Transverse colon (tissue), 4 donors: Measurements from ENCODE around the gene SYT7. TPM values are rescaled to one million over a fixed set of nuclear protein-coding genes. Genes with fewer than 3 reads are reported as not detected.

Experiments used
- DNase-seq: peaks from one replicate; pipeline ENCODE4 v3.0.0-alpha.2; 2019
- H3K27ac ChIP-seq, 4 donors: fragments of 200-600 bp; sonication (generic); 2 replicates each; pipeline ENCODE4 v1.5.1; 2016 to 2018; ENCODE audit warnings: inconsistent platforms in 4 of 4
- H3K27me3 ChIP-seq: fragments of 200-600 bp; sonication (generic); 2 replicates; pipeline ENCODE4 v1.5.1; 2017; ENCODE audit warnings: inconsistent platforms
- H3K36me3 ChIP-seq, 4 donors: fragments of 200-600 bp; sonication (generic); 2 replicates each; pipeline ENCODE4 v1.5.1; 2017 to 2019; ENCODE audit warnings: inconsistent platforms in 4 of 4
- H3K4me1 ChIP-seq, 4 donors: fragments of 200-600 bp; sonication (generic); 2 replicates each; pipeline ENCODE4 v1.5.1; 2017 to 2020; ENCODE audit warnings: inconsistent platforms in 4 of 4
- H3K4me3 ChIP-seq, 4 donors: fragments of 200-600 bp; sonication (generic); 1 replicate in 1 of 4; 2 replicates in 3 of 4; pipeline versions ENCODE4 v1.5.1 to v1.6.1; 2017 to 2019; ENCODE audit warnings: inconsistent platforms in 4 of 4
- H3K9me3 ChIP-seq, 2 donors: fragments of 200-600 bp; sonication (generic); 2 replicates each; pipeline ENCODE4 v1.5.1; 2017 to 2019; ENCODE audit warnings: inconsistent platforms in 2 of 2
- EP300 ChIP-seq: sonication (generic); formaldehyde crosslinking; IDR thresholded peaks from one replicate; pipeline ENCODE4 v1.6.1; 2017; ENCODE audit warnings: antibody characterized with exemption, low read depth
- POLR2A ChIP-seq: fragments of 450-650 bp; IDR thresholded peaks from one replicate; pipeline ENCODE4 v1.6.1; 2016; ENCODE audit warnings: antibody characterized with exemption, mild to moderate bottlenecking, moderate library complexity
- POLR2AphosphoS5 ChIP-seq, 3 donors: sonication (generic); formaldehyde crosslinking; IDR thresholded peaks; one replicate each; pipeline ENCODE4 v1.6.1; 2016; ENCODE audit warnings: antibody characterized with exemption in 3 of 3
- WGBS, 2 donors: methylation state at CpG; one replicate each; pipeline ENCODE4 v1.1.5; 2018; ENCODE audit warnings: low coverage in 1 of 2; 5-methylcytosine and 5-hydroxymethylcytosine counted together
- in situ Hi-C, 4 donors: fragments of 200-750 bp; cut with MboI; loops; one replicate each; pipeline versions ENCODE4 v1.15.0 to v1.15.1; 2017; ENCODE audit warnings: low sequenced_read_pairs in 3 of 4, low pct_ligation_motif_present in 1 of 4, low pct_unique_long_range_greater_than_20kb in 1 of 4
- intact Hi-C: fragments of 100-400 bp; cut with DNase I; formaldehyde crosslinking; loops from one replicate; pipeline ENCODE4 v1.15.1; 2023; ENCODE audit warnings: low total_unique reads
- total RNA-seq, 4 donors: library from RNA; depleted of rRNA; stranded (reverse); fragments of >200 nt; gene quantifications; one replicate each; pipeline ENCODE4 v1.1.0, GENCODE V29; 2016
- TF ChIP-seq, protein P1 (sequence below), 5 experiments: fragments of 200-600 bp in 3 of 5; fragments of 450-650 bp in 2 of 5; sonication (generic) in 3 of 5; IDR thresholded peaks; 1 replicate in 2 of 5; 2 replicates in 3 of 5; pipeline ENCODE4 v1.5.1; 2016 to 2017; ENCODE audit warnings: antibody characterized with exemption in 5 of 5, inconsistent platforms in 3 of 5, mild to moderate bottlenecking in 2 of 5, moderate library complexity in 1 of 5

Gene SYT7
- total RNA-seq, 4 donors from 2014 or later: 6.8 to 26.2 (median 12.8) TPM

DNA sequence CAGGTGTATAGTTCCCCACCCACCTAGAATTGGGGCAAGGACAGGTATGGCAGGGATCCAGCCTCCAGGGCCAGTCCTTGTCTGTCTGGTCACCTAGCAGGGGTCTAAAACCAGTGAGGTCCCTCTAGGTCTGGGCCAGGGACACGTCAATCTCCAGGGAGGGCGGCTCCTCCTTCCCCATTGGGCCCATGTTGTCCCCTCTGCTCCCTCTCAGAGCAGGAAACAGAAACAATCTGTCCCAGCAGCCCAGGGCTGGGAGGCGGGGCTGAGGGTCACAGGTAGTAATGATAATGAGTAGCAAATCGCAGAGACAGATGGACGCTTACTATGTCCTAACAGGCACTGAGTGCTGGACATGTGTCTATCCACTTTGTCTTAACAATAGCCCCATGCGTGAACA, 22.8 kb upstream of the SYT7 start:
- in situ Hi-C loops: no loop called here
- no peaks in the 10 kb centered on the region for H3K9me3 ChIP-seq
- DNase-seq: no peak
- H3K27ac ChIP-seq: peak overlapping the region; percentile 46 to 61 (median 56)
- no peaks in the 10 kb centered on the region for H3K27me3 ChIP-seq
- 71 to 100% methylated on average over 1 to 6 of the region's 6 CpGs for WGBS, 2 donors
- H3K4me1 ChIP-seq: peaks cover 3 to 34% (median 21%) of the 10 kb centered on the region in 4 donors
- H3K36me3 ChIP-seq: no peaks in the 10 kb centered on the region
- intact Hi-C loops: no loop called here
- H3K4me3 ChIP-seq: no peak overlapping the region
- no peak for TF ChIP-seq POLR2AphosphoS5 (IDR thresholded peaks at IDR 0.05)
- no peak for TF ChIP-seq POLR2A
- TF ChIP-seq EP300: no peak
- TF ChIP-seq, protein P1, sequence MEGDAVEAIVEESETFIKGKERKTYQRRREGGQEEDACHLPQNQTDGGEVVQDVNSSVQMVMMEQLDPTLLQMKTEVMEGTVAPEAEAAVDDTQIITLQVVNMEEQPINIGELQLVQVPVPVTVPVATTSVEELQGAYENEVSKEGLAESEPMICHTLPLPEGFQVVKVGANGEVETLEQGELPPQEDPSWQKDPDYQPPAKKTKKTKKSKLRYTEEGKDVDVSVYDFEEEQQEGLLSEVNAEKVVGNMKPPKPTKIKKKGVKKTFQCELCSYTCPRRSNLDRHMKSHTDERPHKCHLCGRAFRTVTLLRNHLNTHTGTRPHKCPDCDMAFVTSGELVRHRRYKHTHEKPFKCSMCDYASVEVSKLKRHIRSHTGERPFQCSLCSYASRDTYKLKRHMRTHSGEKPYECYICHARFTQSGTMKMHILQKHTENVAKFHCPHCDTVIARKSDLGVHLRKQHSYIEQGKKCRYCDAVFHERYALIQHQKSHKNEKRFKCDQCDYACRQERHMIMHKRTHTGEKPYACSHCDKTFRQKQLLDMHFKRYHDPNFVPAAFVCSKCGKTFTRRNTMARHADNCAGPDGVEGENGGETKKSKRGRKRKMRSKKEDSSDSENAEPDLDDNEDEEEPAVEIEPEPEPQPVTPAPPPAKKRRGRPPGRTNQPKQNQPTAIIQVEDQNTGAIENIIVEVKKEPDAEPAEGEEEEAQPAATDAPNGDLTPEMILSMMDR (IDR thresholded peaks at IDR 0.05): no peak

DNA sequence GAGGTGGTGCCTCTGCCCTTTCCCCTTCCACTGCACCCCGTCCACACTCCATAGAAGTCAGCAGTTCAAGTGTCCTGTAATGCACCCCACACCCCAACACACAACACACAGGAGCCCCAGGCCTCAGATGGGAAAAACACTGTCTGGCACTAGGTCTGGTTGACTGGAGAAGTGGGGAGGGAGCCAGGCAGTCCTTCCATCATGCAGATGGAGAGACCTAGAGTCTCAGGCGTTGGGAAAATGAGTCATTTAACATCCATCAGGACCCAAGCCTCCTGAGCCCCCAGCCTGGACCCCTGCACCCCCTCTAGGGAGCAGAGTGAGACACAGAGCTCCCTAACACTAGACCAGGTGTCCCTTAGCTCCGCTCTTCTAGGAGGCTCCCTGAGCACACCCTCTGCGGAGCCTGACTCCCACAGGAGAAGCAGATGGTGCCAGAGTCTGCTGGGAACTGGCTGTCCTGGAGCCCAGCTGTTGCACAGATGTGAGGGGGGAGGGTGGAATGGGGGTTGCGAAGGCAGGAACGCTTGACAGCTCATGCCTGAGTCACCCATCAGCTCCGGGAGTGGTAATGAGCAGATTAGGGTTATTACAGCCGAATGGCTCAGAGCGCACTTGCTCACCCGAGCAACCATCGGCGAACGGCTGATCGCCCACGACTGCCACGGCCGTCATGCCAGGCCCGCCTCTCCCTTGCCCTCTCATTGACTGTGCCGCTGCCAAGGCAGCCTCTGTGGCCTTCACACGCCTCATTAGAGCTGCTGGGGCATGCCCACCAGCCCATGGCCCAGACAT, 22.1 kb upstream of the SYT7 start:
- 42% methylated on average over 20 of the region's 20 CpGs; no CpG with 5 or more reads in 1 of the 2 donors for WGBS, 2 donors
- Histone ChIP-seq H3K36me3 (no peaks in the 10 kb centered on the region), H3K27me3 (no peaks in the 10 kb centered on the region), H3K4me1 (peaks cover 0 to 27% (median 16%) of the 10 kb centered on the region in 4 donors), H3K9me3 (no peaks in the 10 kb centered on the region), H3K4me3 (no peak overlapping the region), H3K27ac (peak overlapping the region; percentile 51 to 61 (median 58))
- peak; percentile 69 for DNase-seq
- TF ChIP-seq POLR2AphosphoS5 (IDR thresholded peaks at IDR 0.05): peak; percentile 66 to 90 (median 80)
- TF ChIP-seq POLR2A: no peak
- in situ Hi-C loops (no loop called here), intact Hi-C loops (loop anchor here (1.0 kb wide), 1 partner anchor 21 kb away; no protein-coding TSS in a partner anchor)

DNA sequence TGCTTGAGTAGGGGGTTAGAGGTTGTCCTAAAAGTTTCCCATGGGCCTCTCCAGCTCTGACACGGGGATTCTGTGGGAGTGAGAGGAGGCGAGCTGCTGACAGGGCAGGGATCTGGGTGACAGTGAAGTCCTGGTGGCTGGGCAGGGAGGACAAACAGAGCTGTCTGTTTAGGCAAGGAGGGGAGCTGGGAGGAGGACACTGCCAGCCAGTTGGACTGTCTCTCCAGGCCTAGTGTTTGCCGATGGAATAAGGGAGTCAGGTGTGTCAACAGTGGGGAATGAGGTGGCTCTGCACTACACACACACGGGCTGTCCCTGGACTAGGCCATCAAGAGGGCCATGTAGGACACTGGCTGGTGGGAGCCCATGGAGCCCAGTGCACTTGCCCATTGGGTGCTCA, 20.6 kb upstream of the SYT7 start:
- H3K4me1 ChIP-seq: peaks cover 0 to 21% (median 12%) of the 10 kb centered on the region in 4 donors
- TF ChIP-seq POLR2AphosphoS5 (IDR thresholded peaks at IDR 0.05) (peak in 2 of 3 donors; percentile 18 to 54), POLR2A (peak; percentile 47)
- TF ChIP-seq, protein P1 (IDR thresholded peaks at IDR 0.05): no peak
- H3K27ac ChIP-seq: peak overlapping the region; percentile 51 to 61 (median 57)
- intact Hi-C loops (no loop called here), in situ Hi-C loops (no loop called here)
- H3K36me3 ChIP-seq: no peaks in the 10 kb centered on the region
- WGBS, 2 donors: 40 to 60% methylated on average over 1 to 4 of the region's 4 CpGs
- no peak for DNase-seq
- no peak overlapping the region for H3K4me3 ChIP-seq
- H3K9me3 ChIP-seq: no peaks in the 10 kb centered on the region
- no peaks in the 10 kb centered on the region for H3K27me3 ChIP-seq

DNA sequence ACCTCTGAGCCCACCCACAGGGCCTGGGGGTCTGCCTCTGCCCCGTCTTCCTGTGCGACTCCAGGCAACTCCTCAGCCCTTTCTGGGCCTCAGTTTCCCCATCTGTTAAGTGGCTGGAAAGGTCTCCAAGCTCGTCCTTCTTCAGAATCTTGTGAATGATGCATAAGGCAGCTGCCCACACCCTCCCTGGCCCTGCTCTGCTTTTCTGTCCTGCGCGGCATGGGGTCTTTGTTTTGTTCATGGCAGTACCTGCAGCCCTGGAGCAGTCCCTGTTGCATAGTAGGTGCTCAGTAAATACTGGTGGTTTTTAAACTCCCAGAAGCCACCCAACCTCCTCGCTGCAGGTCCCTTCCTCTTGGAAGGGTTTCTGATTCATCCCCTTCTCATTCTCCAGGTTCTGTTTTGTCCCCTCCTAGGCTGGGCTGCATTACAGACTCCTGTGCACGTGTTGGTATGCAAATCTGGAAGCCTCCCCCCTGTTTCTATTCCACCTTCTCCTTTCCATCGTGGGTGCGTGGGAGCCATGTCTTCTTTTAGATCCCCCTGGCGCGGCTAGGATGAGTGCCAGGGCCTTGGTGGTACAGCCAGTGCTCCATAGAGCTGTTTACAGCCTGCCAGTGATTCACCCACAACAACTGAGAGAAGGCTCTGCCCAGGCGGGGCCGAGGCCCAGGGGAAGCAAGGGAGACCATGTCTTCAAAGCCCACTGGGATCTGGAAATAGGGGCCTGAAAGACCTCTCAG, 19.3 kb upstream of the SYT7 start:
- H3K27ac ChIP-seq: peak overlapping the region in 2 of 4 donors; percentile 21 to 31
- TF ChIP-seq POLR2A (no peak), POLR2AphosphoS5 (IDR thresholded peaks at IDR 0.05) (no peak), EP300 (no peak)
- TF ChIP-seq, protein P1 (IDR thresholded peaks at IDR 0.05): no peak
- no peak overlapping the region for H3K4me3 ChIP-seq
- in situ Hi-C loops (no loop called here), intact Hi-C loops (no loop called here)
- no peaks in the 10 kb centered on the region for H3K9me3 ChIP-seq
- H3K36me3 ChIP-seq: no peaks in the 10 kb centered on the region
- DNase-seq: no peak
- WGBS, 2 donors: 73 to 87% methylated on average over 3 to 13 of the region's 13 CpGs
- H3K4me1 ChIP-seq: peaks cover 0 to 31% (median 22%) of the 10 kb centered on the region in 4 donors
- no peaks in the 10 kb centered on the region for H3K27me3 ChIP-seq
